Heart left ventricle (tissue), 13 donors: Measurements from ENCODE around the gene C2CD2.

ENCODE experiments used
- CTCF ChIP-seq, 12 donors: fragments of 200-600 bp; sonication (generic) in 4 of 12; IDR thresholded peaks; one replicate each; pipeline versions ENCODE4 v1.5.0 to v1.8.0; 2018 to 2022; ENCODE audit warnings: antibody characterized with exemption in 12 of 12, mild to moderate bottlenecking in 5 of 12
- POLR2A ChIP-seq, 2 donors: fragments of 450-650 bp; IDR thresholded peaks; one replicate each; pipeline ENCODE4 v1.6.1; 2017; ENCODE audit warnings: antibody characterized with exemption in 2 of 2, mild to moderate bottlenecking in 2 of 2, moderate library complexity in 2 of 2
- donor health status: ischemic (EF 13 %, LVEDD 7.1; RV severe dilation, severe dysfunction).
- donor health status: DM: no; HTN: yes; CAD: no.
- donor health status: DM: no; HTN: no; CAD: no.
- donor health status: ischemic (EF 25% LVEDD 6.9; RV normal size, moderate dysfunction).
- donor health status: ischemic (EF 25% LVEDD 5.7; RV mildly dilated, moderate dysfunction).
- donor health status: ischemic (EF 35%, LVEDD 5.7; RV mildly dilated, moderate dysfunction).
- donor health status: nonischemic (EF 11% LVEDD 7.7; RV severe dilation, severe dysfunction).
- donor health status: DM: yes; HTN: yes; CAD: no.
- donor health status: PGD.
- donor health status: ischemic (EF 29% LVEDD 5.4; RV normal size, mild dysfunction).
- donor health status: nonischemic (EF 23%, LVEDD 6.1; RV moderate dilation, normal function).

- no peak for TF ChIP-seq CTCF (IDR thresholded peaks at IDR 0.05)
- TF ChIP-seq POLR2A (IDR thresholded peaks at IDR 0.05): no peak
These were observed 26.7 kb upstream of the C2CD2 start for GRCh38 chr21:41980561-41980960.
